IMR-90 (cell line): ENCODE measurements around the gene C16orf74. TPM values are rescaled to one million over a fixed set of nuclear protein-coding genes. Genes with fewer than 3 reads are reported as not detected.

ENCODE experiments used
- ATAC-seq: fragments of 200-7000 bp; cut with Tn5 transposase; 2 replicates; pipeline ENCODE4 v1.9.1; 2020; ENCODE audit warnings: low read depth, mild to moderate bottlenecking, moderate library complexity
- Bru-seq: library from RNA; stranded (reverse); fragments of 400-500 nt; gene quantifications from one replicate; lab custom pipeline; 2021; lab: Mats Ljungman, UMichigan
- BruChase-seq, 2 experiments: library from RNA; stranded (reverse); fragments of 400-500 nt; gene quantifications; one replicate each; lab custom pipeline; 2021; lab: Mats Ljungman, UMichigan
- BruUV-seq: library from RNA; stranded (reverse); fragments of 400-500 nt; replicated peaks from 2 replicates; lab custom pipeline; 2021; lab: Mats Ljungman, UMichigan
- CTCF ChIA-PET: fragments of 300-600 bp; formaldehyde crosslinking; extraction: SDS; loops from one replicate; lab custom pipeline; 2021; ENCODE audit warnings: antibody characterized with exemption; lab: Yijun Ruan, JAX
- POLR2A ChIA-PET: fragments of 300-600 bp; sonication (Branson Sonifier 250); formaldehyde crosslinking; loops from one replicate; lab custom pipeline; 2022; ENCODE audit warnings: antibody characterized with exemption; ENCODE audit not compliant: unreplicated experiment; lab: Charles Lee
- DNase-seq: peaks from one replicate; pipeline ENCODE4 v3.0.0; 2013
- H2AFZ ChIP-seq: replicated peaks from 2 replicates; pipeline ENCODE3; 2013; ENCODE audit warnings: low read length, mild to moderate bottlenecking; ENCODE audit not compliant: poor library complexity
- H2AK5ac ChIP-seq: 2 replicates; pipeline ENCODE4 v1.6.1; 2013; ENCODE audit warnings: low read depth, low read length, inconsistent platforms
- H2AK9ac ChIP-seq: replicated peaks from 2 replicates; pipeline ENCODE3; 2013; ENCODE audit warnings: mild to moderate bottlenecking, low read depth, low read length, moderate library complexity; ENCODE audit not compliant: poor library complexity
- H2BK120ac ChIP-seq: 2 replicates; pipeline ENCODE4 v1.6.1; 2013; ENCODE audit warnings: low read depth, low read length, inconsistent platforms
- H2BK15ac ChIP-seq: 3 replicates; pipeline ENCODE4 v1.6.1; 2013; ENCODE audit warnings: low read depth, low read length, inconsistent platforms
- H2BK20ac ChIP-seq: 2 replicates; pipeline ENCODE4 v1.6.1; 2013; ENCODE audit warnings: low read depth, mild to moderate bottlenecking, inconsistent platforms, low read length, moderate library complexity
- H2BK5ac ChIP-seq: 2 replicates; pipeline ENCODE4 v1.6.1; 2013; ENCODE audit warnings: mild to moderate bottlenecking, low read depth, low read length, inconsistent platforms; ENCODE audit not compliant: poor library complexity, severe bottlenecking
- H3K14ac ChIP-seq: replicated peaks from 2 replicates; pipeline ENCODE4 v1.6.1; 2013; ENCODE audit warnings: low read depth, low read length, inconsistent platforms
- H3K18ac ChIP-seq: 2 replicates; pipeline ENCODE4 v1.6.1; 2013; ENCODE audit warnings: low read depth, low read length, control low read depth
- H3K23ac ChIP-seq: 2 replicates; pipeline ENCODE4 v1.6.1; 2013; ENCODE audit warnings: low read depth, low read length, inconsistent platforms
- H3K27ac ChIP-seq: 2 replicates; pipeline ENCODE4 v1.5.1; 2013; ENCODE audit warnings: mild to moderate bottlenecking, control low read depth, low read length; ENCODE audit not compliant: insufficient read depth
- H3K27me3 ChIP-seq: 2 replicates; pipeline ENCODE4 v1.6.1; 2013; ENCODE audit warnings: low read length; ENCODE audit not compliant: control insufficient read depth, insufficient read depth
- H3K36me3 ChIP-seq: 2 replicates; pipeline ENCODE4 v1.6.1; 2013; ENCODE audit warnings: low read length, mixed read lengths; ENCODE audit not compliant: control insufficient read depth, insufficient read depth
- H3K4ac ChIP-seq: 2 replicates; pipeline ENCODE4 v1.6.1; 2013; ENCODE audit warnings: low read depth, low read length, inconsistent platforms
- H3K4me1 ChIP-seq: 2 replicates; pipeline ENCODE4 v1.6.1; 2013; ENCODE audit warnings: low read length, mixed read lengths; ENCODE audit not compliant: control insufficient read depth, insufficient read depth
- H3K4me2 ChIP-seq: 2 replicates; pipeline ENCODE4 v1.6.1; 2013; ENCODE audit warnings: low read depth, mild to moderate bottlenecking, control low read depth, low read length, moderate library complexity
- H3K4me3 ChIP-seq: 2 replicates; pipeline ENCODE4 v1.5.1; 2013; ENCODE audit warnings: low read depth, mild to moderate bottlenecking, control low read depth, low read length, moderate library complexity; ENCODE audit not compliant: insufficient read depth
- H3K56ac ChIP-seq: 2 replicates; pipeline ENCODE4 v1.6.1; 2013; ENCODE audit warnings: low read length, inconsistent platforms; ENCODE audit not compliant: insufficient read depth; ENCODE audit errors: extremely low read depth
- H3K79me1 ChIP-seq, 2 experiments: 2 replicates each; pipeline ENCODE4 v1.6.1; 2013; ENCODE audit warnings: low read length in 2 of 2, inconsistent platforms in 1 of 2, low read depth in 1 of 2
- H3K9ac ChIP-seq: 2 replicates; pipeline ENCODE4 v1.6.1; 2013; ENCODE audit warnings: low read depth, low read length, control low read depth
- H3K9me1 ChIP-seq: 2 replicates; pipeline ENCODE4 v1.6.1; 2013; ENCODE audit warnings: low read length, inconsistent platforms; ENCODE audit not compliant: insufficient read depth
- H3K9me3 ChIP-seq: 2 replicates; pipeline ENCODE4 v1.6.1; 2013; ENCODE audit warnings: low read length; ENCODE audit not compliant: control insufficient read depth, insufficient read depth
- H4K20me1 ChIP-seq: 2 replicates; pipeline ENCODE4 v1.6.1; 2013; ENCODE audit warnings: low read length, inconsistent platforms; ENCODE audit not compliant: insufficient read depth
- H4K5ac ChIP-seq: 2 replicates; pipeline ENCODE4 v1.6.1; 2013; ENCODE audit warnings: mild to moderate bottlenecking, low read depth, low read length, control low read depth
- H4K8ac ChIP-seq, 2 experiments: 2 replicates each; pipeline ENCODE4 v1.6.1; 2013; ENCODE audit warnings: low read depth in 2 of 2, low read length in 2 of 2, control low read depth in 1 of 2, inconsistent platforms in 1 of 2
- H4K91ac ChIP-seq: 2 replicates; pipeline ENCODE4 v1.6.1; 2013; ENCODE audit warnings: low read depth, low read length, inconsistent platforms; ENCODE audit not compliant: insufficient read depth
- BHLHE40 ChIP-seq: fragments of 150-350 bp; IDR thresholded peaks from 2 replicates; pipeline ENCODE4 v1.6.1; 2016; ENCODE audit warnings: mild to moderate bottlenecking, low read depth, low read length
- FOS ChIP-seq: fragments of 150-350 bp; IDR thresholded peaks from 2 replicates; pipeline ENCODE4 v1.6.1; 2016; ENCODE audit warnings: low read depth, low read length
- MAFK ChIP-seq: IDR thresholded peaks from 2 replicates; pipeline ENCODE4 v1.6.1; 2012; ENCODE audit warnings: low read depth, low read length, improper control_type of control experiment
- MAZ ChIP-seq: IDR thresholded peaks from 2 replicates; pipeline ENCODE4 v1.6.1; 2012; ENCODE audit warnings: low read depth, mild to moderate bottlenecking, low read length, improper control_type of control experiment, moderate library complexity, borderline replicate concordance
- MXI1 ChIP-seq: IDR thresholded peaks from 2 replicates; pipeline ENCODE4 v1.6.1; 2012; ENCODE audit warnings: low read depth, mild to moderate bottlenecking, low read length, moderate library complexity, borderline replicate concordance
- RAD21 ChIP-seq: IDR thresholded peaks from 2 replicates; pipeline ENCODE4 v1.6.1; 2012; ENCODE audit warnings: low read length, improper control_type of control experiment
- WGBS, 2 experiments: methylation state at CpG; one replicate each; pipeline versions ENCODE4 v1.1.5 to v1.1.7; 2013; ENCODE audit warnings: missing lambda C conversion rate in 2 of 2; ENCODE audit not compliant: insufficient read length in 1 of 2; ENCODE audit errors: extremely low coverage in 2 of 2; 5-methylcytosine and 5-hydroxymethylcytosine counted together
- dilution Hi-C: fragments of 300-500 bp; cut with HindIII; formaldehyde crosslinking; loops from one replicate; pipeline ENCODE4 v1.14.3; 2018; ENCODE audit warnings: low sequenced_read_pairs; ENCODE audit not compliant: unreplicated experiment
- in situ Hi-C: fragments of 300-500 bp; cut with MboI; formaldehyde crosslinking; loops from 3 replicates; pipeline ENCODE4 v1.14.3; 2019; ENCODE audit warnings: low sequenced_read_pairs, inconsistent platforms, mixed read lengths
- intact Hi-C: fragments of 100-400 bp; cut with micrococcal nuclease; formaldehyde crosslinking; loops from 2 replicates; pipeline ENCODE4 v1.10.0; 2022
- long read RNA-seq: library from polyadenylated mRNA; unstranded; transcript quantifications from one replicate; pipeline ENCODE4 v2.0.0, GENCODE V29; 2021; ENCODE audit not compliant: unreplicated experiment
- polyA plus RNA-seq, 3 experiments: library from polyadenylated mRNA; depleted of rRNA; stranded (reverse); fragments of >200 nt; gene quantifications; 2 replicates each; pipeline ENCODE4 v1.2.3, GENCODE V29; 2012; ENCODE audit warnings: low replicate concordance in 1 of 3
- total RNA-seq: library from RNA; depleted of rRNA; stranded (reverse); fragments of >200 nt; gene quantifications from 2 replicates; pipeline ENCODE4 v1.2.3, GENCODE V29; 2012; rRNA removed

Gene C16orf74
- 4.5 and 5.0 TPM in 2 replicates for total RNA-seq
- 12.2 and 18.5 TPM in 2 replicates for polyA plus RNA-seq (2012; rRNA removed)
- 21.0 and 28.2 TPM in 2 replicates for polyA plus RNA-seq (2012; cell fraction: cytosol; rRNA removed)
- polyA plus RNA-seq (2012; cell fraction: nucleus; rRNA removed; ENCODE audit: low replicate concordance), result 12.0 and 16.7 TPM in 2 replicates
- percentile 58 among the genes with signal in this experiment for Bru-seq, nascent RNA
- BruChase-seq, experiment 1, labeled RNA remaining after a 6-hour chase, result percentile 72 among the genes with signal in this experiment
- BruChase-seq, experiment 2, labeled RNA remaining after a 2-hour chase, result percentile 81 among the genes with signal in this experiment
- long read RNA-seq, partial matches to known transcripts, result 0 of 8 reads
- long read RNA-seq, other reads (novel, unspliced or antisense), result 3 of 8 reads

GRCh38 chr16:85750827-85751697 lies at the start of gene C16orf74:
TSS of gene C16orf74 (minus strand) at chr16:85751096. CDS start at chr16:85735217, 15,879 bp downstream.
- ATAC-seq (peak; percentile 87), DNase-seq (peak; percentile 35)
- Histone ChIP-seq H4K91ac (peak within 1 kb of the TSS; percentile 43), H3K56ac (no peak within 1 kb of the TSS), H2BK120ac (peak within 1 kb of the TSS; percentile 69), H4K5ac (peak within 1 kb of the TSS; percentile 39; the same call in 1 of the 2 replicates), H3K23ac (peak within 1 kb of the TSS; percentile 70), H2AK9ac (peak within 1 kb of the TSS; percentile 90), H3K14ac (peak within 1 kb of the TSS; percentile 34; the same call in 1 of the 2 replicates), H3K4me2 (peak within 1 kb of the TSS; percentile 71), H3K4me3 (peak within 1 kb of the TSS; percentile 46), H3K27ac (peak within 1 kb of the TSS; percentile 25), H4K8ac (peak within 1 kb of the TSS; percentile 54 to 83; a peak in 3 of 4 replicates), H3K27me3 (no peaks in the 10 kb centered on the region), H3K36me3 (no peaks in the 10 kb centered on the region), H3K9ac (peak within 1 kb of the TSS; percentile 66), H3K79me1 (peaks cover 14 to 28% of the 10 kb centered on the region in 2 experiments), H2BK15ac (peak within 1 kb of the TSS; percentile 58; the same call in 1 of the 3 replicates), H3K9me3 (no peaks in the 10 kb centered on the region), H2BK20ac (peak within 1 kb of the TSS; percentile 51; the same call in 1 of the 2 replicates), H2AFZ (peak within 1 kb of the TSS; percentile 92), H2BK5ac (peak within 1 kb of the TSS; percentile 37), H3K18ac (peak within 1 kb of the TSS; percentile 36; the same call in 1 of the 2 replicates), H3K4ac (peak within 1 kb of the TSS; percentile 58), H4K20me1 (peaks cover 8% of the 10 kb centered on the region; the same call in 1 of the 2 replicates), H3K9me1 (peaks cover 10% of the 10 kb centered on the region), H3K4me1 (peaks cover 26% of the 10 kb centered on the region), H2AK5ac (peak within 1 kb of the TSS; percentile 91)
- no TSS peak for BruUV-seq
- CTCF ChIA-PET, result no interaction called here
- POLR2A ChIA-PET, result no interaction called here
- in situ Hi-C loops, result no loop called here
- dilution Hi-C loops, result no loop called here
- intact Hi-C loops, result loop anchor here (5.0 kb wide), 1 partner anchor 46 kb away; the partner anchor contains the start of genes COX4I1 and EMC8
- WGBS, 2 experiments, result 23% methylated on average over 6 of the region's 96 CpGs; no CpG with 5 or more reads in 1 of the 2 experiments
- TF ChIP-seq RAD21 (no peak), MAFK (no peak), MXI1 (no peak), BHLHE40 (peak; percentile 87), MAZ (no peak), FOS (no peak)
